ENCODE measurements around the gene C12orf76.
"Not testable (repeated sequence)": the region's sequence is repeated elsewhere in the genome, so short reads cannot be mapped to it uniquely, and the experiment has no call there.

Gene C12orf76, protein sequence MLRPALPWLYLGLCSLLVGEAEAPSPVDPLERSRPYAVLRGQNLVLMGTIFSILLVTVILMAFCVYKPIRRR

DNA sequence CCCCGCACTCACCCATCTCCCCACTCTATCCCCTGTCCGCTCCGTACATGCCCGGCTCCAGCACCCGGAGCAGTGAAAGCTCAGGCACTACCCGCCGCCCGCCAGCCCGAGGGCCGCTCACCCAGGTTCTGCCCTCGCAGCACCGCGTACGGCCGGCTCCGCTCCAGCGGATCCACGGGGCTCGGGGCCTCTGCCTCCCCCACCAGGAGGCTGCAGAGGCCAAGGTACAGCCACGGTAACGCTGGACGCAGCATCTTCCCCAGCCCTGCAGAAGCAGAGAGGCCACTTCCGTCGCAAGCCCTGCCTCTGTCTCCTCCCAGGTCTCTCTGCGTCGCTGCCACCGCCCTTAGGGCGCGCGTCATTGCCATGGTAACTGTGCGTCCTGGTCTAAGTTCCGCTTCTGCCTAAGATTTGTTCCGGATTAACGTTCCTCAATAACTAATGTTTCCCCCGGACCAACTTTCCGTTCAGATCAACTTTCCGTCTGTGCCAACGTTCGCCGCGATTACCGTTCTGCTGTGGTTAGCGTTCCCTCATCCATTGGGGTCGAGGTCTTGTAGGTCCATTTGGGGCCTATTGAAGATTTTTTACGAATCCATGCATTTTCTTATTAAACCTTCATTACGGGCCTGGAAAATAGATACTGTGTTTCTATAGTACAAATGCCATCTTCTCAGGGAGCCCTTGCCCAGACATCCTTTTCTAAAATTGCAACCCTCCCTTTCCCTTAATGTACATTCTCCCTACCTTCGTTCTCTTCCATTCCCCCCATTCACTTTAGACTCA, at the start of gene C12orf76:
TSS of gene C12orf76 (minus strand) at position 281 of the 786 bp plus-strand sequence. CDS start at position 254, 27 bp downstream.
- peak; percentile 95 for DNase-seq (ENCODE audit: low read depth)

DNA sequence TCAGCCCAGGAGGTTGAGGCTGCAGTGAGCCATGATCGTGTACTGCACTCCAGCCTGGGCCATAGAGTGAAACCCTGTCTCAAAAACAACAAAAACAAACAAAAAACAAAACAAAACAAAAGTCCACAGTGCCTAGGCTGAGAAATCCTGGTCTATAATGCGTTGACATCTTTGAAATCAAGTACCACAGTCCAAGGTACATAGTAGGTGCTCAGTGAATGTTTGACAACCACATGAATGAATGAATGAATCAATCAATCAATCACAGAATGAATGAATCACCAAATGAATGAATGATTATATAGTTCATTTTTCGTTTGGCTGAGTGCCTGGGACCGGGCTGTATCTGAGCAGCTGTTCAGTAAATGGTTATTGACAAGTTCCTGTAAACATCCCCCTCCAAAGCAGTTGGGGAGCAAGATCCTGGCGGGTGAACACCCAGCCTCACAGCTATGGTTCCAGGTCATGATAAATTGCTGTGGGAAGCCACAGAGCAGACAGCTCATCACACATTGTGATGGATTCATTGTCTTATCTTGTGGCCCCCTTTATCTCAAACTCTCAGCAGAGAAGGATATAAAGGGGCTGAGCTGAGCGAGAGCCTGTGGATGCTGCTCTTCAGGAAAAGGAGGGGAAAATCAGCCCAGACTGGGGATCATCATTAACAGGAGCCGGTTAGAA, 45.4 kb upstream of the C12orf76 start:
- DNase-seq (ENCODE audit: low read depth) = no peak

- no peak for DNase-seq (ENCODE audit: low read depth)
Observed at GRCh38 chr12:110091136-110091711, 42.9 kb upstream of the C12orf76 start.

DNA sequence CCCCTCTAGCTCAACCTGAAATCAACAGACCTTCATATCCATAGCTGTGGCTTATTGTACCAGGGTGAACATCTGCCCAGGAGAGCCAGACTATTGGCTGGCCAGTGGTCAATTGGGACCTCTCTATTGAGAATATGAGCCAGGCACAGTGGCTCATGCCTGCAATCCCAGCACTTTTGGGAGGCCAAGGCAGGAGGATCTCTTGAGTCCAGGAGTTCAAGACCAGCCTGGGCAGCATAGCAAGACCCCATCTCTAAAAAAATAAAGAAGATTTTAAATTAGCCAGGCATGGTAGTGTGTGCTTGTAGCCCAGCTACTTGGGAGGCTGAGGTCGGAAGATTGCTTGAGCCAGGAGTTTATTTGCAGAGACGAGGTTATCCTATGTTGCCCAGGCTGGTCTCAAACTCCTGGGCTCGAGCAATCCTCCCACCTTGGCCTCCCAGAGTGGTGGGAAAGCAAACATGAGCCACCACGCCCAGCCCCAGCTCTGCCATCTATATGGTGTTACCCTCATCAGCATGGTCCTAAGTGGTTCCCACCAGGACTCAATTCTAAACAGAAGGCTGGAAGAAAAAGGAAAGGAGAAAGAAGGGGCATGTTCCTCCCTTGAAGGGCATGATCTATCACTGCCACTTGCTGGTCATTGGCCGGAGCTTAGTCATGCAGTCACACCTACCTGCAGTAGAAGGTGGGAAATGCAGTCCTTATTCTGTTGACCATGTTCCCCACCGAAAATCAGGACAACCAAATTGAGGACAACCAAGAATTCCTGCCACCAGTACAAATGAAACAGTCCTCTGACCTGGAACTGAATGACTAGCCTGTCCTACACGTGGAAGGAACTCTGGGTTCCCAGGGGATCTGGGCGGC, 42.2 kb upstream of the C12orf76 start:
- DNase-seq (ENCODE audit: low read depth) = no peak

DNA sequence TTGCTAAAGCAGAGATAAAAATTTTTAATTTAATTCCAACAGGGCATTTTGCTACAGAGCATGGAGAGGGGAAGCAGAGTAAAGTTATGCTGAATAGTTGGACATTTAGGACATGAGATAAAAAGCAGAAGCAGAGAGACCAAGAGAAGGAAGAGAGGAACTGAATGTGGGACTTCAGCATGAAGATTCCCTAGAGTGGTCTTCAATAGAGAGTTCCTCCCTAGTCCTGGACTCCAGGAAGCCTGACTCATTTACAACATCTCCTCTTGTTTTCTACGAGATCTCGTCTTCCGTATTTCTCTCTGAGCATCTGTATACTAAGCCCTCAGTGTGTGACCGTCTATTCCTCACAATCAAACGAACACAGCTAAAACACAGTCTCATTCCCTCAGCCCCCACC, 40.6 kb upstream of the C12orf76 start:
- no peak for DNase-seq (ENCODE audit: low read depth)

DNA sequence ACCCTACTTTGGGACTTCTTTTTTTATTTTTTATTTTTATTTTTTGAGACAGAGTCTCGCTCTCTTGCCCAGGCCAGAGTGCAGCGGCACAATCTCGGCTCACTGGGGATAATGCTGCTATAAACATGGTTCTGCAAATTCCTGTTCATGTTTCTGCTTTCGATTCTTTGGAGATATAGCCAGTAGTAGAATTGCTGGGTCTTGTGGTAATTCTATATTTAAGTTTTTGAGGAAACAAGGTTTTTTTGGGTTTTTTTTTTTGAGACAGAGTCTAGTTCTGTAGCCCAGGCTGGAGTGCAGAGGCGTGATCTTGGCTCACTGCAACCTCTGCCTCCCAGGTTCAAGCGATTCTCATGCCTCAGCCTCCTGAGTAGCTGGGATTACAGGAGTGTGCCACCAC, 39.9 kb upstream of the C12orf76 start:
- not testable (repeated sequence) for DNase-seq (ENCODE audit: low read depth)

- no peak for DNase-seq (ENCODE audit: low read depth)
Observed at GRCh38 chr12:110084314-110085015, 36.1 kb upstream of the C12orf76 start.

- no peak for DNase-seq (ENCODE audit: low read depth)
Observed at GRCh38 chr12:110080410-110080809, 32.1 kb upstream of the C12orf76 start.

- no peak for DNase-seq (ENCODE audit: low read depth)
Observed at GRCh38 chr12:110079477-110080400, 31.4 kb upstream of the C12orf76 start.

DNA sequence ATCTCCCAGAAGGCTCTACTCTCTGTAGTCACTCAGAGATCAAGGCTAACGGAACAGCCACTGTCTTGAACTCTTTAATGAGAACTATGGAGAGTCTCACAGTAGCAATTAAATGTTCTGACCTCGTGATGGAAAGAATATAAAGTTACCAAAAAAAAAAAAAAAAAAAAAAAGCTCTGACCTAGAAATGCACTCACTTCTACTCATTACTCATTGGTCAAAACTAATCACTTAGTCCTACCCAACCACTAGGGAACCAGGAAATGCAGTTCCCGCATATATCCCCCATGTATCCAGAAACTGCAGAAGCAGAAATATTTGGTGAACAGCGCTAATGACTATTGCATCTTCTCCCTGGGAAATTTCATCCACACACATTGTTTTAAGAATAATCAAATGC, 29.5 kb upstream of the C12orf76 start:
- no peak for DNase-seq (ENCODE audit: low read depth)

- no peak for DNase-seq (ENCODE audit: low read depth)
Observed at GRCh38 chr12:110075880-110076279, 27.6 kb upstream of the C12orf76 start.

GRCh38 chr12:110074089-110074488, 25.8 kb upstream of the C12orf76 start:
- no peak for DNase-seq (ENCODE audit: low read depth)

DNA sequence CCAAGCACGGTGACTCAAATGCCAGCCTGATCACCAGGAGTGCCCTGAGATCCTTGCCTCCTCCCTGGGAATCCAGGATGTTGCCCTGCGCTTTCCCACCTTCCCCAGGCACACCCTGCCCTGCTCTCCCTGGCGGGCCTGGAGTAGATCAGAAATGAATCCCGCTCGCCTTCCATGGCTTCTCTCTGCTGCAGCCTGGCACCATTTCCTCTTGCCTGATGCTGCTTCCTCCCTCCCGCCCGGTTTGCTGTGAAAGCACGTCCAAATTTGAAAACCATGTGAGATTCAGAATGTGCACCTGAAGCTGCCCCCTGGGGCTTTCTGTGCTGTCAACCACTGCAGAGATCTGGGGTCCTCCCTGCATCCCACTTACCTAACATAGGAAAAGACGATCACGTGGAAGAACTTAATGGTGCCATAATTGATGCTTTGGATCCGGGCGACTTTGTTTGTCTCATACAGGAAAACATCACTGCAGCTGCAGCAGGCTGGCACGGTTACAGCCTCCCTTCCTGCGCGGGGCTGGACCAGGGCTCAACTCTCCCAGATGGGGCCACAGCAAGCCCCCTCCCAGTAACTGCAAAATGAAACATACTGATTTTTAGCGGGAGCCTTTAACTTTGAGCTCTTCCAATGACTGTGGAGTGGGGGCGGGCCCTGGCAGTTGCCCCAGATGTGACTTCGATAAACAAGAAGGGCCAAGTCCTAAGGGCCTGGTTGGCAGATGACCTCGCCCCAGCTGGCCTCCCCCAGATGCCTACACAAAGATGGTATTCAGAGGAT, 24.9 kb upstream of the C12orf76 start:
- no peak for DNase-seq (ENCODE audit: low read depth)

- DNase-seq (ENCODE audit: low read depth) = not testable (repeated sequence)
Observed at GRCh38 chr12:110072636-110073035, 24.3 kb upstream of the C12orf76 start.

- DNase-seq (ENCODE audit: low read depth) = no peak
Observed at GRCh38 chr12:110071967-110072366, 23.6 kb upstream of the C12orf76 start.

DNA sequence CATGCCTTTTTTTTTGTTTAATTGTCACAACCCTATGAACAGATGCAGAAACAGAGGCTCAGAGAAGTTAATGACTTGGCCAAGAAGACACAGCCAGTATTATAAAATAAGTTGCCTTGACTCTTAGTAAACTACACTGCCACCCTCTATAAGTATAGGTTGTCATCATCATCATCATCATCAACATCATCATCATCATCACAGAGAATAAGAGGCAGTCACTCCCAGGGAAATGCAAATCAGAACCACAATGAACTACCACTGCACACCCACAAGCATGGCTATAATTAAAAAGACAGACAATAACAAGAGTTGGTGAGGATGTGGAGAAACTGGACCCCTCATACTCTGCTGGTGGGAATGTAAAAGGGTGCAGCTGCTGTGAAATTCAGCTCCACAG, 23.2 kb upstream of the C12orf76 start:
- DNase-seq (ENCODE audit: low read depth) = no peak

DNA sequence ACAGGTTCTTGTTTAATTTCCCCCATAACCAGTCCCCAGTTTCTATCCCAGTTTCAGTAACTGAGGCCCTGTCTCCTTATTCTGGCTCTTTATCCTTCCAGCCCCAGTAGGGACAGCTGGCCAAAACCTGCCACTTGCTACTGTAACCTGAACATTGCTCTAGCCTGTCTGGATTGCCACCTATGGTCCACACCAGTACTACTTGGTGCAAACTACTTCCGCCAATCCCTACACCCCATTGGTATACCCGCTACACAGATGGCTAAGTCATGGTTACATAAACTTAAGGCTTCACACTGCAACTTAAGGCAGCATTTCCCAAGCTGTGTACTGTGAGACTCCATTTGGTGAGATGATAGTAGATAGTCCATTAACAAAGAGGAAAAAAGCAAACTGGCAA, 20.3 kb upstream of the C12orf76 start:
- DNase-seq (ENCODE audit: low read depth) = no peak

DNA sequence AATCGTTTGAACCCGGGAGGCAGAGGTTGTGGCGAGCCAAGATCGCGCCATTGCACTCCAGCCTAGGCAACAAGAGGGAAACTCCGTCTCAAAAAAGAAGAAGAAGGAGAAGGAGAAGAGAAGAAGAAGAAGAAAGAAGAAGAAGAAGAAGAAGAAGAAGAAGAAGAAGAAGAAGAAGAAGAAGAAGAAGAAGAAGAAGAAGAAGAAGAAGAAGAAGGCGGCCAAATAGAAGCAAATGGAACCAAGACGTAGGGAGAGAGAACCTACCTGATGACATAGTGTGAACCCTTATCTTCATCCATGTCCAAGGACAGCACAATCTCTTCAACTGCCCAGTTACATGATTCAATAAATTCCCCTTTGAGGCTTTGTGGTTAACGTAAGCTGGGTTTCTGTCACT, 19.8 kb upstream of the C12orf76 start:
- DNase-seq (ENCODE audit: low read depth) = not testable (repeated sequence)

DNA sequence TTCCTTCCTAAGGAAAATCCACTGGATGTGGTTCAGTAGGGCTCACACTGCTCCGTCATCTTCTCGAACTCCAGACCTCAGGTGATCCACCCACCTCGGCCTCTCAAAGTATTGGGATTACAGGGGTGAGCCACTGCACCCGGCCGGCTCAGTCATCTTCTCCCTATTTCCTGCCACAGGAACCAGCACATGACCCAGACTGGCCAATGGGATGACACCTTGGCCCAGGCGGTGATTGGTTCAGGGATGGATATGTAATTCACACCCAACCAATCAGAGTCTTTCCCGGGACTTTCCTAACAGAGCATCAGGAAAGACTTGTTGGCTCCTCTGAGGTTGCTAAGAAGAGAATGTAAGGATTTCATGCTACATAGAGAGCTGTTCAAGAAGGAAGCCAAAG, 19.2 kb upstream of the C12orf76 start:
- DNase-seq (ENCODE audit: low read depth) = no peak

Data from HS-27A (cell line).